Nephron (organoid): ENCODE data around the gene CAMK2D.

Source experiments
- H3K27ac Mint-ChIP-seq, 3 experiments: 2 replicates each; pipeline ENCODE4 v1.8.0; 2020; ENCODE audit warnings: mixed read lengths in 3 of 3, mild to moderate bottlenecking in 2 of 3, moderate library complexity in 1 of 3
- H3K27me3 Mint-ChIP-seq: 2 replicates; pipeline ENCODE4 v1.8.0; 2021; ENCODE audit warnings: low read depth, mild to moderate bottlenecking, moderate library complexity, mixed read lengths
- H3K36me3 Mint-ChIP-seq: 2 replicates; pipeline ENCODE4 v1.8.0; 2020; ENCODE audit warnings: low read depth, mixed read lengths
- H3K4me1 Mint-ChIP-seq: 2 replicates; pipeline ENCODE4 v1.8.0; 2020; ENCODE audit warnings: mixed read lengths
- H3K4me3 Mint-ChIP-seq, 3 experiments: 2 replicates each; pipeline ENCODE4 v1.8.0; 2020; ENCODE audit warnings: mild to moderate bottlenecking in 3 of 3, mixed read lengths in 3 of 3, moderate library complexity in 2 of 3
- H3K9me3 Mint-ChIP-seq: 2 replicates; pipeline ENCODE4 v1.8.0; 2020; ENCODE audit warnings: mixed read lengths
- CTCF ChIP-seq, 3 experiments: fragments of 200-600 bp; sonication (generic); IDR thresholded peaks; one replicate each; pipeline ENCODE4 v1.5.0; 2021; ENCODE audit warnings: antibody characterized with exemption in 3 of 3; ENCODE audit not compliant: unreplicated experiment in 3 of 3

Gene CAMK2D

GRCh38 chr4:113483131-113483530, 278.4 kb downstream of the CAMK2D start:
- TF ChIP-seq CTCF (IDR thresholded peaks at IDR 0.05; ENCODE audit: unreplicated experiment in 3 of 3), result no peak
- Mint-ChIP-seq H3K27me3 (no peaks in the 10 kb centered on the region), H3K36me3 (peaks cover 14% of the 10 kb centered on the region), H3K4me3 (no peak overlapping the region), H3K4me1 (peaks cover 4% of the 10 kb centered on the region), H3K27ac (no peak overlapping the region), H3K9me3 (no peaks in the 10 kb centered on the region)

- Mint-ChIP-seq H3K9me3 (no peaks in the 10 kb centered on the region), H3K36me3 (peaks cover 16% of the 10 kb centered on the region), H3K4me3 (no peak overlapping the region), H3K4me1 (peaks cover 4% of the 10 kb centered on the region), H3K27me3 (no peaks in the 10 kb centered on the region), H3K27ac (no peak overlapping the region)
- no peak for TF ChIP-seq CTCF (IDR thresholded peaks at IDR 0.05; ENCODE audit: unreplicated experiment in 3 of 3)
These were observed 279.2 kb downstream of the CAMK2D start for GRCh38 chr4:113482325-113482724.

GRCh38 chr4:113481820-113482219, 279.7 kb downstream of the CAMK2D start:
- Mint-ChIP-seq H3K9me3 (peaks cover under 1% of the 10 kb centered on the region), H3K4me1 (peaks cover 4% of the 10 kb centered on the region), H3K27ac (no peak overlapping the region), H3K36me3 (peaks cover 18% of the 10 kb centered on the region), H3K27me3 (no peaks in the 10 kb centered on the region), H3K4me3 (no peak overlapping the region)
- no peak for TF ChIP-seq CTCF (IDR thresholded peaks at IDR 0.05; ENCODE audit: unreplicated experiment in 3 of 3)

- no peak for TF ChIP-seq CTCF (IDR thresholded peaks at IDR 0.05; ENCODE audit: unreplicated experiment in 3 of 3)
- Mint-ChIP-seq H3K36me3 (peaks cover 31% of the 10 kb centered on the region), H3K27ac (no peak overlapping the region), H3K27me3 (no peaks in the 10 kb centered on the region), H3K4me1 (peaks cover 4% of the 10 kb centered on the region), H3K4me3 (no peak overlapping the region), H3K9me3 (peaks cover 7% of the 10 kb centered on the region)
These were observed 281.4 kb downstream of the CAMK2D start for GRCh38 chr4:113480109-113480508.

GRCh38 chr4:113478032-113478431, 283.5 kb downstream of the CAMK2D start:
- H3K9me3 Mint-ChIP-seq, result peaks cover 7% of the 10 kb centered on the region
- no peaks in the 10 kb centered on the region for H3K27me3 Mint-ChIP-seq
- no peak overlapping the region for H3K4me3 Mint-ChIP-seq
- peaks cover 7% of the 10 kb centered on the region for H3K4me1 Mint-ChIP-seq
- no peak for TF ChIP-seq CTCF (IDR thresholded peaks at IDR 0.05; ENCODE audit: unreplicated experiment in 3 of 3)
- H3K27ac Mint-ChIP-seq, result no peak overlapping the region
- peaks cover 31% of the 10 kb centered on the region for H3K36me3 Mint-ChIP-seq

- no peak for TF ChIP-seq CTCF (IDR thresholded peaks at IDR 0.05; ENCODE audit: unreplicated experiment in 3 of 3)
- Mint-ChIP-seq H3K4me1 (peaks cover 11% of the 10 kb centered on the region), H3K36me3 (peaks cover 31% of the 10 kb centered on the region), H3K27ac (no peak overlapping the region), H3K4me3 (no peak overlapping the region), H3K9me3 (peaks cover 7% of the 10 kb centered on the region), H3K27me3 (no peaks in the 10 kb centered on the region)
These were observed 284.7 kb downstream of the CAMK2D start for GRCh38 chr4:113476800-113477199.
